H1 (cell line): ENCODE results near the gene PNMA3. TPM values are rescaled to one million over a fixed set of nuclear protein-coding genes. Genes with fewer than 3 reads are reported as not detected.

ENCODE experiments used
- ATF2 ChIP-seq: IDR thresholded peaks from 2 replicates; pipeline ENCODE4 v1.6.1; 2012; ENCODE audit warnings: low read length, inconsistent platforms
- CHD7 ChIP-seq: fragments of 300-600 bp; sonication (generic); IDR thresholded peaks from 2 replicates; pipeline ENCODE4 v1.7.1; 2012; ENCODE audit warnings: low read length, moderate library complexity, mild to moderate bottlenecking, inconsistent platforms; ENCODE audit not compliant: insufficient replicate concordance
- GTF2F1 ChIP-seq: IDR thresholded peaks from 2 replicates; pipeline ENCODE4 v1.6.1; 2012; ENCODE audit warnings: low read depth, low read length, improper control_type of control experiment, borderline replicate concordance
- NANOG ChIP-seq: IDR thresholded peaks from 2 replicates; pipeline ENCODE4 v1.6.1; 2011; ENCODE audit warnings: low read length, low read depth, mild to moderate bottlenecking, inconsistent platforms; ENCODE audit not compliant: insufficient read depth, poor library complexity, severe bottlenecking
- RBBP5 ChIP-seq: IDR thresholded peaks from 2 replicates; pipeline ENCODE4 v1.7.1; 2012; ENCODE audit warnings: low read depth, mild to moderate bottlenecking, inconsistent platforms, low read length, moderate library complexity, borderline replicate concordance
- RFX5 ChIP-seq: IDR thresholded peaks from 2 replicates; pipeline ENCODE4 v1.6.1; 2011; ENCODE audit warnings: low read depth, low read length, improper control_type of control experiment, borderline replicate concordance
- SIX5 ChIP-seq: IDR thresholded peaks from 2 replicates; pipeline ENCODE4 v1.6.1; 2011; ENCODE audit warnings: mild to moderate bottlenecking, low read depth, low read length
- USF2 ChIP-seq: IDR thresholded peaks from 2 replicates; pipeline ENCODE4 v1.6.1; 2011; ENCODE audit warnings: low read length, improper control_type of control experiment
- polyA plus RNA-seq, 7 experiments: library from polyadenylated mRNA; depleted of rRNA in 3 of 7; stranded (reverse) in 5 of 7; unstranded in 2 of 7; fragments of >200 nt in 5 of 7; fragments of 200-250 nt in 2 of 7; gene quantifications; 1 replicate in 5 of 7; 2 replicates in 1 of 7; 4 replicates in 1 of 7; pipeline versions ENCODE4 v1.2.1 to v1.2.3, GENCODE V29; 2011 to 2013; ENCODE audit warnings: missing spikeins in 2 of 7, mixed read lengths in 2 of 7
- total RNA-seq: library from RNA; stranded (reverse); fragmentation: NEBNext Ultra II Directional; extraction: Animal tissue kit (Norgen Biotek cat#: 25700); gene quantifications from 2 replicates; pipeline ENCODE4 v1.2.1, GENCODE V29; 2021

Gene PNMA3
- total and polyA plus RNA-seq, 2 of the 8 experiments (the other 6 are each of a cell fraction or from before 2014, with no cell fraction given): 3.3 to 6.9 TPM

- TF ChIP-seq CHD7 (no peak), GTF2F1 (no peak), USF2 (no peak), ATF2 (no peak), RBBP5 (no peak), NANOG (no peak), RFX5 (no peak), SIX5 (no peak)
Observed at GRCh38 chrX:153057281-153057680, 1.0 kb downstream of the PNMA3 start (continued).
